Chondrocyte (in vitro differentiated cells): ENCODE data around the gene FZR1. TPM values are rescaled to one million over a fixed set of nuclear protein-coding genes. Genes with fewer than 3 reads are reported as not detected.

Experiments
- DNase-seq: peaks from one replicate; pipeline ENCODE4 v3.0.0; 2021; ENCODE audit warnings: mixed read lengths, low spot score
- H3K27ac Mint-ChIP-seq: one replicate; pipeline ENCODE4 v1.8.0; 2021; ENCODE audit warnings: mild to moderate bottlenecking, moderate library complexity, mixed read lengths; ENCODE audit not compliant: unreplicated experiment
- H3K27me3 Mint-ChIP-seq: 2 replicates; pipeline ENCODE4 v1.8.0; 2021; ENCODE audit warnings: low read depth, mixed read lengths
- H3K36me3 Mint-ChIP-seq: 2 replicates; pipeline ENCODE4 v1.8.0; 2021; ENCODE audit warnings: low read depth, mixed read lengths
- H3K4me1 Mint-ChIP-seq: 2 replicates; pipeline ENCODE4 v1.8.0; 2021; ENCODE audit warnings: low read depth, mild to moderate bottlenecking, mixed read lengths
- H3K4me3 Mint-ChIP-seq: one replicate; pipeline ENCODE4 v1.8.0; 2021; ENCODE audit warnings: mild to moderate bottlenecking, moderate library complexity, mixed read lengths; ENCODE audit not compliant: unreplicated experiment
- H3K9me3 Mint-ChIP-seq: 2 replicates; pipeline ENCODE4 v1.8.0; 2021; ENCODE audit warnings: low read depth, mixed read lengths
- total RNA-seq: library from RNA; stranded (reverse); gene quantifications from 3 replicates; pipeline ENCODE4 v1.2.1, GENCODE V29; 2021
- TF ChIP-seq, protein P1 (sequence below): fragments of 200-600 bp; sonication (generic); IDR thresholded peaks from 2 replicates; pipeline ENCODE4 v1.5.0; 2021; ENCODE audit warnings: antibody characterized with exemption, mild to moderate bottlenecking, moderate library complexity

FZR1 gene
- total RNA-seq, 1 donor from 2014 or later, result 35.0 TPM

DNA sequence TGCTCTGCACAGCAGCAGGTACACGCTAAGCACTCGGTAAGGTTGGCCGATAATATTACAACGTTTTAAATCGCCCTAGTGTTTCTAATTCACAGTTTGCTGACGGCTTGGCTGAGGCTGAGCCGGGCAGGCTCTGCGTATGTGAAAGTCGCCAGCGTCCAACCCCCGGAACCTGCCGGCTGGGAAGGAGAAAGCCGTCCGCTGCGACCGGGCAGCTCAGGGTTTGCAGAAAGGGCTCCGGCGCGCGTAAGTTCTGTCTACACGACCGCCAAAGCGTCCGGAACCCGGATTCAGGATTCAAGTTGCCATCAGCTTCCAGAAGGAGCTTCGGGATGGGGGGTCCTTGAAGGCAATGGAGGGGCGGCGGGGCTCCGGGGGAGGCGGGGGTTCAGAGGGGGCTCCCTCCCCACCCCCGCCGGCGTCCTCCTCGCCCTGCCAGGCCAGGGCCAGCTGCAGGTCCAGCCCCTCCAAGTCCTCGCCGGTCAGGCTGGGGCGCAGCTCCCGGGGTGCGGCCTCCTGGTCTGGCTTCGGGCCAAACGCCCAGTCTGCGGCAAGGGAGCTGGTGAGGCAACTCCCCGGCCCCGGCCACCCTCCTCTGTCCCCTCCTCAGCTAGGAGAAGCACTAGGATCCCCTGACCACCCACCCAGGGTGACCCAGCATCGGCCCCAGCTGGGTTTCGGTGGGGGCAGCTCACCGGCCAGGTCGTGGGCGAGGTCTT, 23.4 kb upstream of the FZR1 start:
- no peaks in the 10 kb centered on the region for H3K4me1 Mint-ChIP-seq
- no peak overlapping the region for H3K4me3 Mint-ChIP-seq
- no peak overlapping the region for H3K27ac Mint-ChIP-seq
- DNase-seq, result no peak
- TF ChIP-seq, protein P1, sequence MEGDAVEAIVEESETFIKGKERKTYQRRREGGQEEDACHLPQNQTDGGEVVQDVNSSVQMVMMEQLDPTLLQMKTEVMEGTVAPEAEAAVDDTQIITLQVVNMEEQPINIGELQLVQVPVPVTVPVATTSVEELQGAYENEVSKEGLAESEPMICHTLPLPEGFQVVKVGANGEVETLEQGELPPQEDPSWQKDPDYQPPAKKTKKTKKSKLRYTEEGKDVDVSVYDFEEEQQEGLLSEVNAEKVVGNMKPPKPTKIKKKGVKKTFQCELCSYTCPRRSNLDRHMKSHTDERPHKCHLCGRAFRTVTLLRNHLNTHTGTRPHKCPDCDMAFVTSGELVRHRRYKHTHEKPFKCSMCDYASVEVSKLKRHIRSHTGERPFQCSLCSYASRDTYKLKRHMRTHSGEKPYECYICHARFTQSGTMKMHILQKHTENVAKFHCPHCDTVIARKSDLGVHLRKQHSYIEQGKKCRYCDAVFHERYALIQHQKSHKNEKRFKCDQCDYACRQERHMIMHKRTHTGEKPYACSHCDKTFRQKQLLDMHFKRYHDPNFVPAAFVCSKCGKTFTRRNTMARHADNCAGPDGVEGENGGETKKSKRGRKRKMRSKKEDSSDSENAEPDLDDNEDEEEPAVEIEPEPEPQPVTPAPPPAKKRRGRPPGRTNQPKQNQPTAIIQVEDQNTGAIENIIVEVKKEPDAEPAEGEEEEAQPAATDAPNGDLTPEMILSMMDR, result no peak
- peaks cover 9% of the 10 kb centered on the region for H3K27me3 Mint-ChIP-seq
- H3K9me3 Mint-ChIP-seq, result peaks cover 3% of the 10 kb centered on the region
- peaks cover 2% of the 10 kb centered on the region for H3K36me3 Mint-ChIP-seq

DNA sequence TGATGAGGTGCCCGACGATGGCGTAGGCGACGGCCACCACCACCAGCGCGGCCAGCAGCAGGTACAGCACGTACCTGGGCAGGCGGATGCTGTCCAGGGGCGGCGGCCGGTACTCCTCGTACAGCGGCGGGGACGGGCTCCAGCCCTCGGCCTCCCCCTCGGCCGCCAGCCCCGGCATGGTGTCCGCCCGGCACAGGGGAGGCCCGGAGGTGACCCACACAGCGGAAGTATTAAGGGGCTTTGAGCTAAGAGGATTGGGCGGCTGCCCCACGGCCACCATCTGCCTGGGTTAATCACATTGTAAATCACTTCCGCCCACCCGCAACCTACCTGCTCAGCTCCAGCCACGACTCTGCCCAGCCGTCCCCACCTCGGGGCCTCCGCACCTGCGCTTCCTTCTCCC, 22.9 kb upstream of the FZR1 start, which contains the start of gene SMIM44:
Gene SMIM44, minus strand, starts transcription at position 216 of the 403 bp plus-strand sequence. Its CDS starts 38 bp downstream, at position 178.
- Mint-ChIP-seq H3K4me1 (no peaks in the 10 kb centered on the region), H3K36me3 (peaks cover 2% of the 10 kb centered on the region), H3K9me3 (peaks cover 3% of the 10 kb centered on the region), H3K4me3 (no peak within 1 kb of the TSS), H3K27me3 (peaks cover 9% of the 10 kb centered on the region), H3K27ac (no peak within 1 kb of the TSS)
- DNase-seq, result no peak
- TF ChIP-seq, protein P1, result no peak

DNA sequence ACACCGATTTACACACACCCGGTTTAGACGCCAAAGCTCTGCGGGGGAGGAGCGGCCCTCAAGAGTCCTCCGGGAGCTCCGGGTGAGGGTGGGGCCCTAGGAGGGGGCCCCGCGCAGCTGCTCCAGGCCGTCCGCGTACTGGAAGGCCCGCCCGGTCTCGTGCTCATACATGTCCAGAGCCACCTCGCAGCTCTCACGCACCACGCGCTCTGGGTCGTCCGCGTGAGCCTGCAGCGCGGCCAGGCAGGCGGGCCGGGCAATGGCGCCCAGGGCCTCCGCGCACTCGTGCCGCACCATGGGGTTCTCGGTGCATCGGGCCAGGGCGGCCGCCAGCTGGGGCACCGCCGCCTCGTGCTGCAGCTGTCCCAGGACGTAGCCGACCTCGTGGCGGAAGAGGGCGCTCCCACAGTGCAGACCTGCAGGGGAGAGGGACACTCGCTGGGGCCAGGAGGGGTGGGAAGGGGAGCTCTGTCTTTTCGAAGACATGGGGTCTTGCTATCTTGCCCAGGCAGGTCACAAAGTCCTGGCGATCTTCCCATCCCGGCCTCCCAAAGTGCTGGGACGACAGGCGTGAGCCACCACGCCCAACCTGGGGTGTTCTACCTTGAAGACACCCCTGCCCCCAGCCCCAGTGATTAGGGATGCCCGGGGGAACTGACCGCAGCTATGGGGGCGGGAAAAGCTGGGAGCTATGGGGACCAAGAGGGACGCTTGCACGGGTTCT, 14.6 kb upstream of the FZR1 start:
- H3K4me1 Mint-ChIP-seq, result no peaks in the 10 kb centered on the region
- H3K36me3 Mint-ChIP-seq, result peaks cover 14% of the 10 kb centered on the region
- TF ChIP-seq, protein P1, result no peak
- H3K9me3 Mint-ChIP-seq, result peaks cover 3% of the 10 kb centered on the region
- no peak overlapping the region for H3K27ac Mint-ChIP-seq
- H3K27me3 Mint-ChIP-seq, result no peaks in the 10 kb centered on the region
- no peak for DNase-seq
- H3K4me3 Mint-ChIP-seq, result no peak overlapping the region

DNA sequence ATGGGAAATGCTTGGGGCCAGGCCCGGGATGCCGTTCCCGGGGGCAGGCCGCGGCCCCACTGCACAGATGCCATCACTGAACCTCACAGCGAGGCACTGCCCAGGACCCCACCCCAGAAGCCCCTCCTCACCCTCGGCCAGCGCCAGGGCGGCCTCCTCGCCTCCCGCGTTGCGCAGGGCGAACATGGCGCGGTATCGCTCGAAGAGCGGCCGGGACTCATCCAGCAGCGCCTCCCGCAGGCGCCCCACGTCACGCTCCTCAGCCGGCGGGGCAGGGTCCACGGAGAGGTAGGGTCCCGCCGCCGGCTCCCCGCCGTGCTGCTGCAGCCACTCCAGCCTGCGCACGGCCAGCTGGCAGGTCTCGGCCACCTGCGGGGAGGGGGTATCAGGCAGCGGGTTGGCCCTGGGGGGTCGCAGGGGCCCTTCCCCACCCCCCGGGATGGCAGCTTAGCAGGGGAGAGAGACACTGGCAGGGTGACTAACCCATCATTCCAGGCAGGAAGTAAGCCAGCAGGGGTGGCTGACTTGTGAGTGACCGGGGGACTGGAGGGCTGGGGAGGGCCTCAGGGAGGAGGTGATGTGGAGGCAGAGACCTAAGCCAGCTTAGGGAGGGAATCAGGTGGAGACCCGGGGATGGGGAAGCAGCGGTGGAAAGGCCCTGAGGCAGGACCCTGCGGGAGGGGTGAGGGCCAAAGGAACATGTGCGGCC, 13.8 kb upstream of the FZR1 start:
- peaks cover 12% of the 10 kb centered on the region for H3K36me3 Mint-ChIP-seq
- no peak overlapping the region for H3K4me3 Mint-ChIP-seq
- H3K9me3 Mint-ChIP-seq, result no peaks in the 10 kb centered on the region
- no peak overlapping the region for H3K27ac Mint-ChIP-seq
- TF ChIP-seq, protein P1, result no peak
- no peaks in the 10 kb centered on the region for H3K4me1 Mint-ChIP-seq
- no peaks in the 10 kb centered on the region for H3K27me3 Mint-ChIP-seq
- DNase-seq, result no peak

DNA sequence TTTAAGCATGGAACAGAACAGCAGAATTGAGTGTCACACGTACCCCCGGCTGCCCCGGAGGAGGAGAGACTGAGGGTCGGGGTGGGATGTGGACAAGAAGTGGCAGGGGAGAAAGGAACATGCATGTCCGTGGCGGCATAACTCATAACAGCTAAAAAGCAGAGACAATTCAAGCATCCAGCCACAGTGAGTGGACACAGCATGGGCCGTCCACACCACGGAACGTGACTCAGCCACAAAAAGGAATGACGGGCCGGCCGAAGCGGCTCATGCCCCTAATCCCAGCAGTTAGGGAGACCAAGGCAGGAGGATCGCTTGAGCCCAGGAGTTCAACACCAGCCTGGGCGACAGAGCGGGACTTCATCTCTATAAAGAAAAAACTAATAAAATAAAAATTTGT, 13.2 kb upstream of the FZR1 start:
- Mint-ChIP-seq H3K27me3 (no peaks in the 10 kb centered on the region), H3K4me1 (peaks cover under 1% of the 10 kb centered on the region), H3K4me3 (no peak overlapping the region), H3K27ac (no peak overlapping the region), H3K9me3 (peaks cover 1% of the 10 kb centered on the region), H3K36me3 (peaks cover 13% of the 10 kb centered on the region)
- TF ChIP-seq, protein P1, result no peak
- no peak for DNase-seq
